Activated CD4-positive, CD25-positive, alpha-beta regulatory T cell treated with anti-CD3 and anti-CD28 coated beads, Interleukin-2, amount 50 U/mL, for 16 hours (primary cell): ENCODE results near the gene TMEM266.

Experiments used
- DNase-seq: peaks from one replicate; pipeline ENCODE4 v3.0.0-alpha.2; 2020; ENCODE audit warnings: low read depth, low spot score

TMEM266 gene

DNA sequence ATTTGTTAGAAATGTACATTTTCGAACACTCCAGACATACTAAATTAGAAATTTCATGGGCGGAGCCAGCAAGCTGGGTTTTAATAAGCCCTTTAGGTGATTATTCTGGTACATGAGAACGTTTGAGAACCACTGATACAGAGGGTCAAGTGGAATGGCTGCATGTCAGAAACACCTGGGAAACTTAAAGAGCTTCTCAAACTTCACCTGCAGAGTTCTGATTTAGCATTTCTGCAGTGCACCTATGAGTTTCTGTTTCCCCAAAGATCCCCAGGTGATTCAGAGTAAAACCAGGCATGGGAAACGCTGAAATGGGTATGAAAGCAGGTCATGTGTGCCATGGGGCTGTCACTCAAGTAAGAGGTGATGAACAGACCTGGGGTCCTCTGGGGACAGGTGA, 68.1 kb downstream of the TMEM266 start:
- no peak for DNase-seq

DNA sequence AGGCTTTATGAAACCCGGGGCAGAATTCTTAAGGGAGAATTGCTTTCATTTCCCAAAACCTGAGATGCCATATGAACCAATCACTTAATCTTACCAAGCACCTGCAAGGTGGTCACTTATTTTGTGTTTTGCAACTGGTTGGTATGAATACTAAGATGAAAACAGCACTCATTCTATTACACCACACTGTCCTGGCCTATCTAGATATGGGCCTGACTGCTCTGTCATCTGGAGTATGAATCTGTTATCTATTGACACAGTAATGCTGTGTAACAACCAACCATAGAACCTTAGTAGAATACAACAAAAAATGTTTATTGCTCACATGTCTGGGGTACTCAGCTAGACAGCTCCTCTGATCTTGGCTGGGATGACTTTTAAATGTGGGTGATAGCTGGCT, 74.8 kb downstream of the TMEM266 start:
- DNase-seq: no peak

DNA sequence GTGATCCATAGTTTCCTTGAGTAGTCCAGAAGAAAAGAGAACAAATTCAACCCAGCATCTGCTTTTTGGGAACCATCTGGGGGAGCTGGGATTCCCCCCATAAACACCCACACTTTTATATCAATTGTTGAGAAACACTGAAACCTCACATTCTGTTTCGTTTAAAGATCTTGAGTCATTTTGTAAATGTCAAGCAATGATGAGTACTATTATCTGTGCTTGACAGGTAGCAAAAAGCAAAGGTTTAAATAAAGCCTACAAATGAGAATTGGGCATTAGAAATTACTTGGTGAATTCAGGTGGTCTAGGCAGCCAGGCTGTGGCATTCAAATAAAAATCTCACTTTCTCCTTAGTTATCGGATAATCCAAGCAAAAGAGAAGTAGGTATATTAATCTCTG, 75.7 kb downstream of the TMEM266 start:
- no peak for DNase-seq

DNA sequence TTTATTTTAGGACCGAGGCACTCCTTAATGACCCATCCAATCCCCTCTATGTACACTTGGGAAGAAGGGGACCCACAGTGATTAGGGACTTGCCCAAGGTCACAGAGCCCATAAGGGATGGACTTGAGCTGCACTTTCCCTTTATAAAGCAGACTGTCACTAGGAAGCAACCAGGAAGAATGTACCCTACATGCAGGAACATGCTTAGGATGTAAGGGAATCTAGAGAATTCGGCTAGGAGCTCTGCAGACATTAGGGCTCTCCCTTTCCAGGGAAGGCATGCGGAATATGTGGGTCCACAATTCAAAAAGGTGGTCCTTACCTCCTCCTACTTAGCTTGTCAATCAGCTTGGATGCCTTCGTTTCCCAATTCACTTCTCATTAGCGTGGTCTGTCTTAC, 78.7 kb downstream of the TMEM266 start:
- DNase-seq: no peak

DNA sequence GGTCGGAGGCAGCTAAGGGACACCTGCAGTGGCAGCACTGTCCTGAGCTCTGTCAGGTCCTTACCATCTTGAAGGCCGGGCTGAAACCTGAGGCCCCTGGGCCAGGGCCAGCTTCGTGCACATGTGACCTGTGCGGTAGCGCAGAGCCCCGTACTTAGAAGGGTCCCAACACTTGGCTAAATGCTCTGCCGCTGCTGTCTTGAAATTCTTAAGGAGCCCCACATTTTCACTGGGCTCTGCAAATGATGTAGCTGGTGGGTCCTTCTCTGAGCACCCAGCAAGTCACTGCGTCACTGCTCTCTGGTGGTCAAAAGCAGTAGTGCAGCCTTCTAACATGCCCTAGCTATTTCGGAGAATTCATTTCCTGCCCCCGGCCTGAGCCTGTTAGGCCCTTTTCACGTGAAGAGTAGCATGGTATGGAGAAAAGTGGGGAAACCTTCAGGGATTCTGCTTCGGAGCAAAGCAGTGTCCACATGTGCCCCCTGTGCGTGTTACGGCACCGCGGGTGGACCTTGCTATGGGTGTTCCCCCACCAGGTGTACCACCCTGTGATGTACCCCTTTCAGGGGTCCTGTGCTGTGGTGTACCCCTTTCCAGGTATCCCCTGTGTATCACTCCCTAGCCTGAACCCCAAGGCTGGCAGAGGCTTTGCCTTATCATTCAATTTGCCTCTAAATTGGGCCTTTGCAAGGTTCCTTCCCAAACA, 79.7 kb downstream of the TMEM266 start:
- DNase-seq: peak; percentile 34

DNA sequence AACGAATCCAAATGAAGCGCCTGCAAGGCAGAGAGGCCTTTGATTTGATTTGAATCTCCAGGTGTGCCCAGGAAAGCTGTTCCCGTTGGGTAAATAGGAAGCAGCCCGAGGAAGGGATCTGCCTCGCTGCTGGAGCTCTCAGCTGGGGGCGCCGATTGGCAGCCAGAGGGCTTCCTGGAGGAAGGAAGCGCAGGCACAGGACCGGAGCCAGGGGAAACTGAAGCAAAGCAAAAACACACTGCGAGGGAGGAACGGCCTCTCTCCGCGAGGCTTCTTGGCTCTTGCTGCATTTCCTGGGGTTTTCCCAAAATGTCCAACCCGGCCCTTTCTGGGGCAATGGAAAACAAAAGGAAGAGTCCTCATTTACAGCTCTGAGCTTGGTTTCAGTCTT, 80.3 kb downstream of the TMEM266 start:
- no peak for DNase-seq

DNA sequence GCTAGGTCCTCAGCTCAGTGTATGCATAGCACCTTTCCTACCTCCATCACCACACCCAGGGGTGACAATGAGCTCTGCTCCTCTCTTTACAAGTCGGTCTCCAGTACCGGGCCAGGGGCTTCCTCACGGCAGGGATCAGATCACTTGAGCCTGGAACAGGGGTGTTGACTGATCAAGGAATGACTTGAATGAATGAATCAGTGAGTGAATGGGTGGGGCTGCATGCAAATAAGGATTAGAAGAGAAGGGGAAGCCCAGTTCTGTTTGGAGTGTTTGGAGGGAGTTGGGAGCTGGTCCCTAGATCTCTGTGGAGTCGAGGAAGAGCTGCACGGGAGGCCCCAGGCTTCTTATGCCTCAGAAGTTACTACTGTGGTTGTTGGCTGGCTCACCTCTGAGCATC, 87.0 kb downstream of the TMEM266 start:
- DNase-seq: no peak

DNA sequence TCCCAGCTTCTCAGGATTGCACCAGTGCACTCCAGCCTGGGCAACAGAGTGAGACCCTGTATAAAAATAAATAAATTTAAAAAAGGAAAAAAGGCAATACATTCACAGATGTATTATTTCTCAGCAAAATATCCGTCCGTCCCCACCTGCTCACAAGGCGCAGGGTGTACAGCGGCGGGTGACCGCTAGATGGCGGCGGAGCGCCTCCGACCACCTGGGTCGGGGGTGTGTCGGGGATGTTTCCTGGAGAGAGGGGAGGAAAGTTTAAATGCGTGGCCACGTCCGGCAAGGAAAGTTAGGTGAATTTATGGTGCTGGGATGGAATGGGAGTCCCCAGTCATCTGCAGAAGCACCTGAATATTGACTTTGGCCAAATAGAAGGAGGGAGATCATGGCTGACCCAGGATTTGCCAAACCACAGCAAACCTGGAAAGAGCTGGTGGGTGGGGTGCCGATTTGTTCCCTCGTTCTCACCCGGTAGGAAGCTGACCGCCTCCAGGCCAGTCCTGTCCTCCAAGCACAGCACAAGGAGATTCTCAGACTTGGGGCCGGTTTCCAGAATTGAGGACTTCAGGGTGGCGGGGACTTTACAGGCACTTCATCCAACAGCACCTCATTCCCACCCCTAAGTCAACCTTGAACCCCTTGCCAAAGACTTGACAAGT, 88.3 kb downstream of the TMEM266 start:
- DNase-seq: peak; percentile 33

DNA sequence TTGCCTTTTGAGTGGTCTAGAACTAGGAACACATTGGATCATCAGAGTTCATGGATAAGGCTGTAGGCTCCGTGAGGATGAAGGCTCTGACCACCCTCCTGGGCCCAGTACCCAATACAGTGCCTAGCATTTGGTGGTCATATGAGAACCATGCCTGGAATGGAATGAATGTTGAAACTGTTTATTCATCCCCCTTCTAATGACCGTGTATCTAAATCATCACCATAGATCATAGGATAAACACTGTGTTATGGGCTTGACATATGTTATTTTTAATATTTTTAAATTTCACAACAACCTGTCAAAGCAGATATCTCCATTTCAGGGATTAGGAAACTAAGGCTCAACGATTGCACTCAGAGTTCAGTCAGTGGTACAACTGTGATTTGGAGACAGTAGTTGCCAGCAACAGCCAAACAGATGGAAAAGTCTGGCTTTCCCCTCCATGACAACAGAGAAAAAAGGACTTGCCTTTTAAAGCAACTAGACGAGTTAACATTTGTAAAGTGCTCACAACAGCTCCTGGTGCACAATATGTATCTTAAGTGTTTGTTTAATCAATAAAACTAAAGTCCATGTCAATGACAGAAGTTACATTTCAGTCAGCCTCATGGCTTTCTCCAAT, 89.6 kb downstream of the TMEM266 start:
- DNase-seq: no peak

DNA sequence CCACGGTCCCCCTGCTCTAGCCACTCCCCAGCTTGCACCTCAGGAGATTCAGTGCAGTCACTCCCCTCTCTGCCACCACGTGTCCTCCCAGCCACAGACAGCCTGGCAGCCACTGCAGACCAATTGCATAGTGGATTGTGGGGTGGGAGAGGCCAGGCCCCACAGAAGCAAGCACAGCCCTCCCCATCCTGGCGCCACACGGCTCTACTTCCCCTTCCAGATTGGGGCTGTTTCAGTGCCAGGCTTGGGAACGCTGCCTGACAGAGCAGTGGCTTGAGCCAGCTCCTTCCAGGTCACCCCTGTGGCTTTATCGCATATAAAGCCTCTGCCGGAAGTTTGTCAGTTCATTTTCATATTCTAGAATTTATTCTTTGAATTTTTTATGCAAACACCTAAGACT, 90.7 kb downstream of the TMEM266 start:
- DNase-seq: no peak

DNA sequence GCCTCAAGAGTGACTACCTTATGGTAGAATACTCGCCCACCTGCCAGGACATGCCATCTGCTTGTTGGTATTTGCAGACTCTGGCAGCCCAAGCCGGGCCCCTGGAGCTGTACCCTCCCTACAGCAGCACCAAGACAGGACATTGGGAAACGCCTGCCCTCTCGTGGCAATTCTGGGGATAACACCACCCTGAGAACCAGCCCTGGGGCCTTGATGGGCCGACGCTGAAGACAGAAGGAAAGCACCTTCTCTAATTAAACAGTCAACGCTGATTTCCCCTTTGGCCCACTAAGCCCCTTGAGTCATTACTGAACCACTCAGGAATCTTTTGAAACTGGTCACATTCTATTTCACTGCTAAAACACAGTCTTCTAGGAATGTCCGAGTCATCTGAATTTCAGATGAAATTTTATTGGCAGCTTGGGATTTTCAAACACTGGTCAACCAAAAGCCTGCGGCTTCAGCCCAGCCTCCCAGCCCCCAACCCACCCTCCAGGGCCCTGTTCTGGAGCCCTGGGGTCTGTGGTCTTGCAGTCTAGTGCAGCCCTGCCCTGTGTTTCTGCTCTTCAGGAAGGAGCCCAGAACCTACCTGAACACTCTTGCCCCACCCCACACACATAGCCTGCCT, 91.3 kb downstream of the TMEM266 start:
- DNase-seq: peak; percentile 59

DNA sequence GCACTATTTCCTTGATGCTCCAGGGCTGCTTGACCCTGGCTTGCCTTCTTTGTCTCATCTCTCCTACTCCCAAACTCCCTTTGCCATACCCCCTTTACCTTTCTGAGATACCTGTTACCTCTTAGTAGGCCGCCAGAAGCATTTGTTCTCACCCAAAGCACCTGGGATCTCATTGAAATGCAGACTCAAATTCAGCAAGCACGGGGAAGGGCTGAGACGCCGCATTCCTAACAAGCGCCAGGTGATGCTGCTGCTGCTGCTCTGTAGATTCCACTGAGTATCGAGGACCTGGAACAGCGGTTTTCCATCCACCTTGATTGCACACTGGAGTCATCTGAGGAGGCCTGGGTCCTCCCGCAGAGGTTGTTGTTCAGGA, 91.8 kb downstream of the TMEM266 start:
- no peak for DNase-seq

DNA sequence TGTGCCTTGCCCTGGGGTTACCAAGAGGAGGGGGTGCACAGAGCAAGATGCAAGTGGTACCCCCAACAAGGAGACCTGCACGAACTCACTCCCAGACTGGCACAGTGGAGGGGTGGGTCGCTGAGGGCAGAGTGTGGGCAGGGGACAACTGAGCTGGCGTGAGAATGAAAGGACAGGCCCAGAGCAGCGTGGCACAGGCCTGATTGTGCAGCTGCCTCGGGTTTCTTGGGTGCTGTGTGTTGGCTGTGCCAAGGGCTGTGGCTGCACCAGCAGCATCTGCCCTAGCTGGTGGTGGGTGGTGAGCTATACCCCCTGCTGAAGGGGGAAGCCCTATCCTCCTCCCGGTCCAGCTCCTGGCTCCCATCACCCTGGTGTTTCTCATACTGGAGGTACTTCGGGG, 92.4 kb downstream of the TMEM266 start:
- DNase-seq: no peak

DNA sequence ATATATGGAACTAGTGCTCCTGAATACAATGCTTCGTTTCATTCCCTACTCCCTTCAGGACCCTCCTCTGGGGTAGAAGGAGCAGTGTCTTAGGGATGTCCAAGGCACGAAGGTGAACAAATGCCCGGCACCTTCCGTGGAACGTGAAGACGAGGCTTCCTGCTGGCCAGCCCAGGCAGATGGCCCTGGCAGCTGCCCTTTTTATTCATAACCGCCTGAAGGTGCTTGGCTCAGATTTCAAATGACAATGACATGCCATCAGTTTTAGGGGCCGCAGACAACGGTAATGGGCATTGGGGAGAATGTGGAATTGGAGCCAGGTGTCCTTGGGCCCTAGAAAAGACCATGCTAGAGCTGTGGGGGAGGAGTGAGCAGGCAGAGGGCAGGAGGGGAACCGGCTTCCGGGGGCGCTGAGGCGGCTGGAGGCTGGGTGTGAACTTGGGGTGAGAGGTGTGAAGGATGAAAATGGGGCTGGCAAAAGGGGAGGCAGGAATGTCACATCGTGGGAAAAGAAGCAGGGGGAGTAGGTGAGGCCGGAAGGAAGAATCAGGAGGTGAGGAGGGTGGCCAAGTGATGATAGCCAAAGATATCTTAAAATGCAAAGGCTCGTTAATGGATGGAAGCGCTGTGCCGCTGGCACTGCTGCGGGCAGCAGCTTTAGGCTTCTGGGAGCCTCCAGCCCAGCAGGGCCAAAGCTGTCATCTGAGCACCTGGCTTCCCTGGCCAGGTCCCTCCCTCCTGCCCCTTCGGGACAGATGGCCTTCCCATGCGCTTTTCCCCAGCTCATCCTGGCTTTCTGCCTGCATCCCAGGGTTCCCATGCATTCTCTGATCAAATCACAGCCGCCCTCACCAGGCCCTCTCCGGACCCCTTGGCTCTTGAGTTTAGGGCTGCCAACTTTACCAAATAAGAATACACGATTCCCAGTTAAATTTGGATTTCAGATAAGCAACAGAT, 93.7 kb downstream of the TMEM266 start:
- DNase-seq: no peak

DNA sequence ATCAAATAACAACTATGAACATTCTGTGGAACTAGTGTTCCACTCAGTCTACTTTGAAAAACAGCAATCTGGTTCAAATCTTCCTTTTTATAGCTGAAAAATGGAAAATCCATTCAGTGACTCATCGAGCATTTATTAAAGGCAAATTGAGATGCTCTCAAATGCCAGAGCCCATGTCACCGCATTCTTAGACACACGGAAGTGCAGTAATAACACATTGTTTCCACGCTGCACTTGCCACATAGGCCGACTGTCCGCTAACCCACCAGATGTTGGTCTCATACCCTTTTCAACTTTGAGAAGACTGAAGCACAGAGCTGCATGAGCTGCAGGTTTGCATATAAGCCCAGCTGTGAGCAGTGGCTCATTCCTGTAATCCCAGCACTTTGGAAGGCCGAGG, 95.9 kb downstream of the TMEM266 start:
- DNase-seq: no peak

DNA sequence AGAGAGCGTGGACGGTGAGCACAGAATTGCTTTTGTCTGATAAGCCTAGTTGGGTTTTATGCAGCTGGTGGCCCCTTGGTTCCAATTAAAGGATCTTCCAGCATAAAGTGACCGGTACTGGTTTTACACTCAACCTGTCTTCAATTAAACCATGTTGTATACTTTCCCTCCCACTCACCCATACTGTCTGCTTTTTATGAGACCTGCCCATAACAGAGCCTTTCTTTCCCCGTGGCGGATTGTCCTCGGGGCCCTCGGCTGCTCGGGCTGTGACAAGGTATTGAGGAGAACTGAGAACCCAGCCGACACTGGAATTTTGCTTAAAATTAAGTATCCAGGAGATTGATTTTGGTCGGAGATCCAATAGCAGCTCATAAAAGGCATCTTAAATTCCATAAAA, 98.4 kb downstream of the TMEM266 start:
- no peak for DNase-seq

DNA sequence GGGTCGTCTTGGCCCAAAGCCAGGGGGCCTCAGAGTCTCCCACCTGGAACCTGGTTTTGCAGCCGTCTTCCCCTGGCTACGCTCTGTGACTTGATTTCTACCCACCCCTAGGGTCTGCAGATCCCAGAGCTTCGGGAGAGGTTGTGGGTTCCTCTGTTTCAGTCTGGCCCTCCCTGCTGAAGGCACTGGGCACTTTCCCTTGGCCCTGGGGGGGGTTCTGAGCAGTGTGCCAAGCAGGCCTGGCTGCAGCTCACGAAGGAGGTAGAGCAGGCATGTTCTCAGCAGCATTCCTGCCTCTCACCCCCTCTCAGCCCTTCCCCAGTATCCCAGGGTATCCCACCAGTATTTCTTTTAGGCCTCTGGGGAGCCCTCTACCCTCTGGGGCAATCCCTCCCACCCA, 99.0 kb downstream of the TMEM266 start:
- DNase-seq: no peak

DNA sequence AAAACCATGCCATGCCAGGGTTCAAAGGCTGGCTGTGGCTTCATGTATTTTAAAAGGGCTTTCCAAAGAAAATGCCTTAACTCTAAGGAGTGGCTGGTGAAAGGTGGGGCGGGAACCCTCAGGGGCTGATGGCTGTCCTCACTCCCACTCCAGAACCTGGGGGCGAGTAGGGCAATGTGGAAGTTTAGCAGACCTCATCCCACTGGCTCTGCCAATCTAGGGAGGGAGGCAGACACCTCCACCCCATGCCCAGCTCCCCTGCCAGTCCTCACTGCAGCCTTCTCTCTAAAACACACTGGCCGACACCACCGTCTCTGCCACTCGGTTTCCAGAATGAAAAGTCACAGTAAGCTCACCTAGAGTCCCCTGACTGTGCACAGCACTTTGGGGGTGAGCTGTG, 99.5 kb downstream of the TMEM266 start:
- no peak for DNase-seq

DNA sequence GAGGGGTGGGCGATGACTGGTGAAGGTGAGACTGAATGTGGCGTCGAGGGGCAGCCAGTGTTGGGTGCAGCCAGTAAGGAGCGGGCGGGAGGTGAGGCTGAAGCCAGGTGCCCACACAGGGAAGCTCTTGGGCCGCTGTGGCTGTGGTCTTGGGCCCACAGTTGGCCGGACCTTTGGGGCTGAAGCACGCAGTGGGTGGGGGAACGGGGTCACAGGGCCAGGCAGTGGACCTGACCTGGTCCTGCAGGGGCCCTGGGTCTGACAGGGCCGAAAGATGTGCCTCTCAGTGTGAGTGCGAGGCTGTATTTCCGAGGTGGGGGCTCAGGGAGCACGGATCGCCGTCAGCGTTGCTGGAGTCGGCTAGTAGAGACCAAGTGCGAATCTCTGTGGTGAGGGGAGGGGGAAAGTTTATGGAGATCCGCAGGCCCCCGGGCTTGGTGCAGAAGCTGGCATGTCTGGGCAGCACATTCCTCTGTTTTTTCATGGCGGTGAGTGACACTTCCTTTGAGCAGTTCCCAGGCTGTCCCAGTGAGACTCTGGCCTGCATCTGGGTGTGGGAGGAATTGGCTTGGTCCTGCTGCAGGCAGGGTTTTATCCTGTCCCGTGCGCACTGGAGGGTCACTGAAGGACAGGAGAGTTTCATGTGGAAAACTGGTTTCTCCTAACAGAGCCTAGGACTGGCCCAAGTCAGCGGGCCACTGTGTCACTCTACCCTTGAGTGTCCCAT, 100.8 kb downstream of the TMEM266 start:
- DNase-seq: no peak

DNA sequence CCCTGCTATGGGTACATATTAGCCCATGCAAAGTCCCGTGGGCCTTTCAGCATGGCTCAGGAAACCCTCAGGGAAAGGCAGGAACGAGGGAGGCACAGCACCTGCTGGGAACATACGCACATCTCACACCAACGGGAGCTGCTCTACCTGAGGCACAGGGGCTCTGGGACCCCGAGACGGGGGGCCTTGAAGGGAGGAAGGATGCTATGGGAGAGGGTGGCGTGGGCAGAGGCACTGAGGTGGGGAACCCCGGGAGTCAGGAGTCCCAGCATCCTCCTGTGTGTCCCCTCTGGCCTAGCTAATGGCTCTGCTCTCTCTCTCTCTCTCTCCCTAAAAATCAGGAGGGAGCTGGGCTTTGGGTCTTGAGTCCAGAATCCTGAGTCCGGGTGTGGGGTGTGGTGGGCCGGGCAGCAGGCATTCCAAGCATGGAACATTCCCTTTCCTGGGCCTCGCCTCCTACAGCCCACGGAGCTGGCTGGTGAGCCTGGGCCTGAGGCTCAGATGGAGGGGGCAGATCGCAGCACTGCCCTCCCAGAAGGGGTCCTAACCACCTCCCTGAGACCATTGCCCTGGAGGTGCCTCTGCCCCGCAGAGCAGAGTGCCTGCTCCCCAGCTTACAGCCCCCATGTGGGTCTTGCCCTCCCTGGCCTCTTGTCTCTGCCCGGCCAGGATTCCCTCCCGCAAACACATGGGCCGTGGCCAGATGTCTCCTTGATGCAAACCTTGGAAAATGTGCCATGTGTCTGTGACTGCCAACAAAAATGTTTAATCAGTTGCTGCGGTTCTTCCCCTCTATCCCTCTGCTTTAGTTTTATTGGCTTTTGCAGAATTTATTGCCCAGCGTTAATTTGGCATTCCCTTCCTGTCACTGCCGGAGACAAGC, 101.6 kb downstream of the TMEM266 start:
- no peak for DNase-seq
